Heart left ventricle (tissue), 13 donors: ENCODE measurements around the gene SH3BP2.

ENCODE experiments used
- POLR2A ChIP-seq, 2 donors: fragments of 450-650 bp; IDR thresholded peaks; one replicate each; pipeline ENCODE4 v1.6.1; 2017; ENCODE audit warnings: antibody characterized with exemption in 2 of 2, mild to moderate bottlenecking in 2 of 2, moderate library complexity in 2 of 2
- TF ChIP-seq, protein P1 (sequence below), 12 donors: fragments of 200-600 bp; sonication (generic) in 4 of 12; IDR thresholded peaks; one replicate each; pipeline versions ENCODE4 v1.5.0 to v1.8.0; 2018 to 2022; ENCODE audit warnings: antibody characterized with exemption in 12 of 12, mild to moderate bottlenecking in 5 of 12
- donor health status: ischemic (EF 13 %, LVEDD 7.1; RV severe dilation, severe dysfunction).
- donor health status: DM: no; HTN: yes; CAD: no.
- donor health status: DM: no; HTN: no; CAD: no.
- donor health status: ischemic (EF 25% LVEDD 6.9; RV normal size, moderate dysfunction).
- donor health status: ischemic (EF 25% LVEDD 5.7; RV mildly dilated, moderate dysfunction).
- donor health status: ischemic (EF 35%, LVEDD 5.7; RV mildly dilated, moderate dysfunction).
- donor health status: nonischemic (EF 11% LVEDD 7.7; RV severe dilation, severe dysfunction).
- donor health status: DM: yes; HTN: yes; CAD: no.
- donor health status: PGD.
- donor health status: ischemic (EF 29% LVEDD 5.4; RV normal size, mild dysfunction).
- donor health status: nonischemic (EF 23%, LVEDD 6.1; RV moderate dilation, normal function).

DNA sequence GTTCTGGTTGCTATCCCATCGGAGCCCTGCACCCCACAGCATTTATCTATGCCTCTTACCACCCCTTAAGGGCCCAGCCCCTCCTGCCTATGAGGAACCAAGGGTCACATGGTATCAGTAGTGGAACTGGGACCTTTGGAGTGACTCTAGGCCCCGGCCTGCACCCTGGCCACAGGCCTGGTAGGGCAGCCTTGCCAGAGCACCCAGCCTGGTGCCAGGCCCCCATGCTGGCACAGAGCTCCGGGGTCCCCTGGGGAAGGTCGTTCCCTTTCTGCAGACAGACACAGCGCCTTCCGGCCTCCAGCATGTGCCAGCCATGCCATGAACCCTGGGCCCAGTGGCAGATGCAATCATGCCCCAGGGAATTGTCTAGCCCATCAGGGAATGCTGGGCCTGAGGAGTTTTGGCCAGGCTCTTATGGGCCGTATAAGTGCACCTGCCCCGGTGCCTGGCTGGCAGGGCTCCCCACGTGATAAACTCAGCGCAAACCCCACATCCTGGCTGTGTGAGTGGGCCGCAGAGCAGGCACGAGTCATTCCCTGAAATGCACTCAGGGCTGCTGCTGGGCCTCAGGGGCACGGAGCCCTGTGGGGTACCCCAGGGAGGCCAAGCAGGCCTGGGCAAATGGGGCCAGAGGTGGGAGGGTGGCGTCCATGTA lies 30.9 kb downstream of the SH3BP2 start:
- TF ChIP-seq, protein P1, sequence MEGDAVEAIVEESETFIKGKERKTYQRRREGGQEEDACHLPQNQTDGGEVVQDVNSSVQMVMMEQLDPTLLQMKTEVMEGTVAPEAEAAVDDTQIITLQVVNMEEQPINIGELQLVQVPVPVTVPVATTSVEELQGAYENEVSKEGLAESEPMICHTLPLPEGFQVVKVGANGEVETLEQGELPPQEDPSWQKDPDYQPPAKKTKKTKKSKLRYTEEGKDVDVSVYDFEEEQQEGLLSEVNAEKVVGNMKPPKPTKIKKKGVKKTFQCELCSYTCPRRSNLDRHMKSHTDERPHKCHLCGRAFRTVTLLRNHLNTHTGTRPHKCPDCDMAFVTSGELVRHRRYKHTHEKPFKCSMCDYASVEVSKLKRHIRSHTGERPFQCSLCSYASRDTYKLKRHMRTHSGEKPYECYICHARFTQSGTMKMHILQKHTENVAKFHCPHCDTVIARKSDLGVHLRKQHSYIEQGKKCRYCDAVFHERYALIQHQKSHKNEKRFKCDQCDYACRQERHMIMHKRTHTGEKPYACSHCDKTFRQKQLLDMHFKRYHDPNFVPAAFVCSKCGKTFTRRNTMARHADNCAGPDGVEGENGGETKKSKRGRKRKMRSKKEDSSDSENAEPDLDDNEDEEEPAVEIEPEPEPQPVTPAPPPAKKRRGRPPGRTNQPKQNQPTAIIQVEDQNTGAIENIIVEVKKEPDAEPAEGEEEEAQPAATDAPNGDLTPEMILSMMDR (IDR thresholded peaks at IDR 0.05) = no peak
- no peak for TF ChIP-seq POLR2A (IDR thresholded peaks at IDR 0.05)
